GM12878 (cell line): ENCODE results near the gene SLC6A7. TPM values are rescaled to one million over a fixed set of nuclear protein-coding genes. Genes with fewer than 3 reads are reported as not detected.

Experiments used
- ATAC-seq: fragments of 200-7000 bp; cut with Tn5 transposase; 3 replicates; pipeline ENCODE4 v1.9.1; 2020; ENCODE audit warnings: mild to moderate bottlenecking, moderate library complexity
- BruUV-seq: library from RNA; stranded (reverse); fragments of 400-500 nt; replicated peaks from 2 replicates; lab custom pipeline; 2021; lab: Mats Ljungman, UMichigan
- CTCF ChIA-PET: fragments of 300-600 bp; sonication (Branson Sonifier 250); formaldehyde crosslinking; extraction: SDS; loops from one replicate; lab custom pipeline; 2021; ENCODE audit warnings: inconsistent platforms; lab: Yijun Ruan, JAX
- POLR2A ChIA-PET: fragments of 350-600 bp; formaldehyde crosslinking; extraction: SDS; loops from one replicate; lab custom pipeline; 2021; ENCODE audit warnings: inconsistent platforms; lab: Charles Lee
- RAD21 ChIA-PET: fragments of 300-600 bp; sonication (Branson Sonifier 250); formaldehyde crosslinking; loops from one replicate; lab custom pipeline; 2023; ENCODE audit warnings: antibody characterized with exemption; ENCODE audit not compliant: unreplicated experiment; lab: Charles Lee
- SMC1A ChIA-PET: fragments of 300-600 bp; sonication (Branson Sonifier 250); formaldehyde crosslinking; loops from one replicate; lab custom pipeline; 2023; ENCODE audit not compliant: unreplicated experiment, uncharacterized antibody; lab: Charles Lee
- DNase-seq: peaks from one replicate; pipeline ENCODE4 v3.0.0-alpha.2; 2011; ENCODE audit warnings: low read depth, low spot score
- FAIRE-seq: peaks from 3 replicates; lab custom pipeline; 2011; peaks lifted over from hg19 to GRCh38; lab: Jason Lieb, UNC
- H2AFZ ChIP-seq: 2 replicates; pipeline ENCODE4 v1.6.0; 2011; ENCODE audit warnings: low read depth, low read length, control low read depth; ENCODE audit not compliant: control insufficient read depth
- H3K27ac ChIP-seq: 2 replicates; pipeline ENCODE4 v1.5.1; 2011; ENCODE audit warnings: control low read depth; ENCODE audit not compliant: control insufficient read depth, insufficient read depth
- H3K27me3 ChIP-seq, 2 experiments: replicated peaks in 1 of 2; 2 replicates each; pipeline versions ENCODE4 v1.6.0 to v1.6.1; 2011; ENCODE audit warnings: low read length in 1 of 2; ENCODE audit not compliant: control insufficient read depth in 2 of 2, insufficient read depth in 2 of 2
- H3K36me3 ChIP-seq, 2 experiments: 2 replicates each; pipeline ENCODE4 v1.5.1; 2011; ENCODE audit warnings: low read length in 1 of 2; ENCODE audit not compliant: control insufficient read depth in 2 of 2, insufficient read depth in 2 of 2
- H3K4me1 ChIP-seq: 2 replicates; pipeline ENCODE4 v1.6.1; 2011; ENCODE audit warnings: mild to moderate bottlenecking, low read length, moderate library complexity, mixed read lengths; ENCODE audit not compliant: control insufficient read depth, insufficient read depth
- H3K4me2 ChIP-seq: 2 replicates; pipeline ENCODE4 v1.6.0; 2011; ENCODE audit warnings: control low read depth; ENCODE audit not compliant: control insufficient read depth, insufficient read depth
- H3K4me3 ChIP-seq: fragments of 200-600 bp; sonication (generic); 2 replicates; pipeline ENCODE4 v1.5.1; 2016
- H3K79me2 ChIP-seq: 2 replicates; pipeline ENCODE4 v1.6.0; 2011; ENCODE audit warnings: low read length; ENCODE audit not compliant: control insufficient read depth, insufficient read depth
- H3K9ac ChIP-seq: 2 replicates; pipeline ENCODE4 v1.8.0; 2011; ENCODE audit warnings: low read length, control low read depth, mixed read lengths; ENCODE audit not compliant: control insufficient read depth, insufficient read depth
- H3K9me3 ChIP-seq: replicated peaks from 3 replicates; pipeline ENCODE4 v1.5.1; 2011; ENCODE audit warnings: mild to moderate bottlenecking, low read length; ENCODE audit not compliant: control insufficient read depth, insufficient read depth
- H4K20me1 ChIP-seq: 2 replicates; pipeline ENCODE4 v1.6.0; 2011; ENCODE audit not compliant: control insufficient read depth, insufficient read depth
- EGR1 ChIP-seq, 2 experiments: IDR thresholded peaks; 1 replicate in 1 of 2; 2 replicates in 1 of 2; pipeline ENCODE4 v1.6.1; 2011 to 2012; ENCODE audit warnings: low read depth in 2 of 2, low read length in 2 of 2, borderline replicate concordance in 1 of 2, mild to moderate bottlenecking in 1 of 2, moderate library complexity in 1 of 2
- HDAC2 ChIP-seq: fragments of 200-600 bp; sonication (generic); IDR thresholded peaks from 2 replicates; pipeline ENCODE4 v1.6.1; 2017
- IRF4 ChIP-seq: IDR thresholded peaks from 2 replicates; pipeline ENCODE4 v1.6.1; 2011; ENCODE audit warnings: low read depth, low read length
- MEF2B ChIP-seq: fragments of 450-650 bp; IDR thresholded peaks from 2 replicates; pipeline ENCODE4 v1.6.1; 2018; ENCODE audit warnings: mild to moderate bottlenecking, moderate library complexity; ENCODE audit not compliant: partially characterized antibody, poor library complexity, severe bottlenecking
- NR2C1 ChIP-seq: fragments of 450-650 bp; IDR thresholded peaks from 2 replicates; pipeline ENCODE4 v1.6.1; 2017; ENCODE audit warnings: antibody characterized with exemption, mild to moderate bottlenecking, moderate library complexity
- SIN3A ChIP-seq: IDR thresholded peaks from 2 replicates; pipeline ENCODE4 v1.6.1; 2012; ENCODE audit warnings: low read depth, low read length, improper control_type of control experiment
- TCF7 ChIP-seq: IDR thresholded peaks from 2 replicates; pipeline ENCODE4 v1.6.1; 2014; ENCODE audit warnings: antibody characterized with exemption, borderline replicate concordance
- WGBS: methylation state at CpG from one replicate; pipeline ENCODE4 v1.1.6; 2016; ENCODE audit warnings: low lambda C conversion rate; ENCODE audit not compliant: insufficient replicate concordance, insufficient coverage; ENCODE audit errors: missing lambda C conversion rate; 5-methylcytosine and 5-hydroxymethylcytosine counted together
- in situ Hi-C: fragments of 300-500 bp; cut with MboI; formaldehyde crosslinking; loops from 9 replicates; pipeline ENCODE4 v1.14.3; 2018; ENCODE audit warnings: mixed read lengths
- intact Hi-C: fragments of 100-400 bp; cut with micrococcal nuclease; formaldehyde crosslinking; loops from one replicate; pipeline ENCODE4 v1.14.2; 2022; ENCODE audit not compliant: unreplicated experiment
- polyA plus RNA-seq, 11 experiments: library from polyadenylated mRNA; depleted of rRNA in 4 of 11; unstranded in 6 of 11; stranded (reverse) in 5 of 11; fragments of >200 nt; fragmentation: Nextera tagmentation in 4 of 11; fragmentation: Illumina TruSeq in 1 of 11; extraction: Ambion mirVana in 4 of 11; extraction: Trizol in 1 of 11; gene quantifications; 1 replicate in 1 of 11; 2 replicates in 10 of 11; pipeline versions ENCODE4 v1.2.1 to v1.2.3, GENCODE V29; 2011 to 2016; ENCODE audit warnings: inconsistent platforms in 2 of 11, missing spikeins in 2 of 11, low read depth in 1 of 11
- total RNA-seq, 4 experiments: library from RNA; depleted of rRNA in 3 of 4; stranded (reverse); fragments of >200 nt in 3 of 4; fragmentation: Illumina TruSeq in 1 of 4; extraction: Trizol in 1 of 4; gene quantifications; 2 replicates each; pipeline versions ENCODE4 v1.2.1 to v1.2.3, GENCODE V29; 2013 to 2021
- TF ChIP-seq, protein P1 (sequence below): fragments of 150-350 bp; IDR thresholded peaks from 2 replicates; pipeline ENCODE4 v1.6.1; 2014; ENCODE audit warnings: mild to moderate bottlenecking, low read depth, low read length
- TF ChIP-seq, protein P2 (sequence below): fragments of 450-650 bp; IDR thresholded peaks from 2 replicates; pipeline ENCODE4 v1.6.1; 2017; ENCODE audit warnings: mild to moderate bottlenecking, moderate library complexity

Gene SLC6A7
- total and polyA plus RNA-seq, 10 of the 15 experiments (the other 5 are each of a cell fraction or from before 2014, with no cell fraction given) = 0.01 to 0.15 (median 0.06) TPM; not detected in 7

- ATAC-seq (no peak), FAIRE-seq (no peak), DNase-seq (no peak)
- RAD21 ChIA-PET = interaction anchor here (1.6 kb wide), 1 partner anchor 12 kb away, joined by 13 read pairs; the partner anchor contains the start of gene PDGFRB
- Histone ChIP-seq H2AFZ (no peak overlapping the region), H3K4me3 (no peak overlapping the region), H3K36me3 (no peaks in the 10 kb centered on the region), H3K27me3 (no peaks in the 10 kb centered on the region), H3K4me2 (no peak overlapping the region), H4K20me1 (no peaks in the 10 kb centered on the region), H3K9ac (no peak overlapping the region), H3K79me2 (no peaks in the 10 kb centered on the region), H3K9me3 (no peaks in the 10 kb centered on the region), H3K27ac (no peak overlapping the region), H3K4me1 (no peaks in the 10 kb centered on the region)
- SMC1A ChIA-PET = interaction anchor here (1.7 kb wide), 1 partner anchor 18 kb away, joined by 10 read pairs; no protein-coding TSS in a partner anchor
- no peak for TF ChIP-seq TCF7
- TF ChIP-seq MEF2B = peak; percentile 54
- intact Hi-C loops (no loop called here), in situ Hi-C loops (no loop called here)
- BruUV-seq = no TSS peak
- POLR2A ChIA-PET = no interaction called here
- CTCF ChIA-PET = interaction anchor here (0.8 to 1.7 kb wide), 4 partner anchors 11 to 18 kb away, joined by 3 to 11 read pairs (median 4); partner anchors contain the start of gene PDGFRB
- WGBS = 33% methylated on average over 14 of the region's 14 CpGs
These were observed 45.5 kb upstream of the SLC6A7 start for GRCh38 chr5:150144246-150144801.

GRCh38 chr5:150144879-150145278 is 45.0 kb upstream of the SLC6A7 start:
- intact Hi-C loops = no loop called here
- no peaks in the 10 kb centered on the region for H3K9me3 ChIP-seq
- no peak overlapping the region for H3K27ac ChIP-seq
- H3K79me2 ChIP-seq = no peaks in the 10 kb centered on the region
- ATAC-seq (no peak), DNase-seq (no peak), FAIRE-seq (no peak)
- no peak overlapping the region for H2AFZ ChIP-seq
- no peak overlapping the region for H3K4me2 ChIP-seq
- no peak overlapping the region for H3K9ac ChIP-seq
- SMC1A ChIA-PET = interaction anchor here (0.7 to 1.7 kb wide), 3 partner anchors 11 to 18 kb away, joined by 3 to 10 read pairs (median 5); partner anchors contain the start of gene PDGFRB
- RAD21 ChIA-PET = interaction anchor here (1.6 kb wide), 1 partner anchor 11 kb away, joined by 13 read pairs; the partner anchor contains the start of gene PDGFRB
- in situ Hi-C loops = no loop called here
- no peak overlapping the region for H3K4me3 ChIP-seq
- POLR2A ChIA-PET = interaction anchor here (0.7 to 0.8 kb wide), 2 partner anchors 15 to 116 kb away, joined by 3 read pairs; no protein-coding TSS in a partner anchor
- H3K27me3 ChIP-seq = no peaks in the 10 kb centered on the region
- no peaks in the 10 kb centered on the region for H3K36me3 ChIP-seq
- WGBS = 0% methylated on average over 4 of the region's 4 CpGs
- CTCF ChIA-PET = interaction anchor here (0.8 to 1.7 kb wide), 7 partner anchors 10 to 97 kb away, joined by 3 to 11 read pairs (median 3); partner anchors contain the start of gene PDGFRB
- BruUV-seq = no TSS peak
- H4K20me1 ChIP-seq = no peaks in the 10 kb centered on the region
- H3K4me1 ChIP-seq = no peaks in the 10 kb centered on the region
- no peak for TF ChIP-seq SIN3A
- TF ChIP-seq, protein P1, sequence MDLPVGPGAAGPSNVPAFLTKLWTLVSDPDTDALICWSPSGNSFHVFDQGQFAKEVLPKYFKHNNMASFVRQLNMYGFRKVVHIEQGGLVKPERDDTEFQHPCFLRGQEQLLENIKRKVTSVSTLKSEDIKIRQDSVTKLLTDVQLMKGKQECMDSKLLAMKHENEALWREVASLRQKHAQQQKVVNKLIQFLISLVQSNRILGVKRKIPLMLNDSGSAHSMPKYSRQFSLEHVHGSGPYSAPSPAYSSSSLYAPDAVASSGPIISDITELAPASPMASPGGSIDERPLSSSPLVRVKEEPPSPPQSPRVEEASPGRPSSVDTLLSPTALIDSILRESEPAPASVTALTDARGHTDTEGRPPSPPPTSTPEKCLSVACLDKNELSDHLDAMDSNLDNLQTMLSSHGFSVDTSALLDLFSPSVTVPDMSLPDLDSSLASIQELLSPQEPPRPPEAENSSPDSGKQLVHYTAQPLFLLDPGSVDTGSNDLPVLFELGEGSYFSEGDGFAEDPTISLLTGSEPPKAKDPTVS = no peak
- no peak for TF ChIP-seq HDAC2
- TF ChIP-seq, protein P2, sequence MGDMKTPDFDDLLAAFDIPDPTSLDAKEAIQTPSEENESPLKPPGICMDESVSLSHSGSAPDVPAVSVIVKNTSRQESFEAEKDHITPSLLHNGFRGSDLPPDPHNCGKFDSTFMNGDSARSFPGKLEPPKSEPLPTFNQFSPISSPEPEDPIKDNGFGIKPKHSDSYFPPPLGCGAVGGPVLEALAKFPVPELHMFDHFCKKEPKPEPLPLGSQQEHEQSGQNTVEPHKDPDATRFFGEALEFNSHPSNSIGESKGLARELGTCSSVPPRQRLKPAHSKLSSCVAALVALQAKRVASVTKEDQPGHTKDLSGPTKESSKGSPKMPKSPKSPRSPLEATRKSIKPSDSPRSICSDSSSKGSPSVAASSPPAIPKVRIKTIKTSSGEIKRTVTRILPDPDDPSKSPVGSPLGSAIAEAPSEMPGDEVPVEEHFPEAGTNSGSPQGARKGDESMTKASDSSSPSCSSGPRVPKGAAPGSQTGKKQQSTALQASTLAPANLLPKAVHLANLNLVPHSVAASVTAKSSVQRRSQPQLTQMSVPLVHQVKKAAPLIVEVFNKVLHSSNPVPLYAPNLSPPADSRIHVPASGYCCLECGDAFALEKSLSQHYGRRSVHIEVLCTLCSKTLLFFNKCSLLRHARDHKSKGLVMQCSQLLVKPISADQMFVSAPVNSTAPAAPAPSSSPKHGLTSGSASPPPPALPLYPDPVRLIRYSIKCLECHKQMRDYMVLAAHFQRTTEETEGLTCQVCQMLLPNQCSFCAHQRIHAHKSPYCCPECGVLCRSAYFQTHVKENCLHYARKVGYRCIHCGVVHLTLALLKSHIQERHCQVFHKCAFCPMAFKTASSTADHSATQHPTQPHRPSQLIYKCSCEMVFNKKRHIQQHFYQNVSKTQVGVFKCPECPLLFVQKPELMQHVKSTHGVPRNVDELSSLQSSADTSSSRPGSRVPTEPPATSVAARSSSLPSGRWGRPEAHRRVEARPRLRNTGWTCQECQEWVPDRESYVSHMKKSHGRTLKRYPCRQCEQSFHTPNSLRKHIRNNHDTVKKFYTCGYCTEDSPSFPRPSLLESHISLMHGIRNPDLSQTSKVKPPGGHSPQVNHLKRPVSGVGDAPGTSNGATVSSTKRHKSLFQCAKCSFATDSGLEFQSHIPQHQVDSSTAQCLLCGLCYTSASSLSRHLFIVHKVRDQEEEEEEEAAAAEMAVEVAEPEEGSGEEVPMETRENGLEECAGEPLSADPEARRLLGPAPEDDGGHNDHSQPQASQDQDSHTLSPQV = no peak
- no peak for TF ChIP-seq EGR1 (IDR thresholded peaks at IDR 0.05; ENCODE audit: borderline replicate concordance in 1 of 2, low read depth in 2 of 2, low read length in 2 of 2)
- TF ChIP-seq IRF4 = no peak
- no peak for TF ChIP-seq NR2C1
- TF ChIP-seq TCF7 = no peak
